Amniotic stem cell (primary cell): ENCODE data around the gene PAM16.

Experiments
- DNase-seq: peaks from one replicate; lab custom pipeline; 2025; lab: John Stamatoyannopoulos, UW

The PAM16 gene

DNA sequence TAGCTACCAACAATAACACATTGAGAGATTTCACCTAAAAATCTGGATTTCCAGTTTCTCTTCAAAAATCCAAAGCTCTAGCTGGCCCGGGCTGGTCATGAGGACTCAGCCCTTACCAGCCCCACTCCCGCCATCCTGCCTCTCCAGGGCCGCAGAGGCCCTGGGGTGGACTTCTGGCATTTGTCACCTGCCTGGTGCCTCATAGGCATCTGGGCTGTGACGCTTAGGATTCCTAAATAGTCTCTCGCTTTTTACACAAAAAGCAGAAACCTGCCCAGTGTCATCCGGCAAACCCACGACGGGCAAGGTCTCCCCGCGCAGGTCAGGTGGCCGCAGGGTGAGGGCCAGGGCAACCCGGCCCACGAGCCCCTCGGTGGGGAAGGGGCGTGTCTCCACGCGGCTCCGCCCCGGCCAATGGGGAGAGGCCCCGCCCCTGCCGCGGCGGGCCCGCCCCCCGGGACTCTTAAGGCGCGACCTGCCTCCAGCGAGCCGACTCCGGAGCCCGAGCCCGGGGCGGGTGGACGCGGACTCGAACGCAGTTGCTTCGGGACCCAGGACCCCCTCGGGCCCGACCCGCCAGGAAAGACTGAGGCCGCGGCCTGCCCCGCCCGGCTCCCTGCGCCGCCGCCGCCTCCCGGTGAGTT lies 20.4 kb upstream of the PAM16 start, which contains the start of gene VASN:
Gene VASN, plus strand, starts transcription at position 492 of the 644 bp plus-strand sequence. CDS start 9,030 bp downstream, outside the sequence.
- DNase-seq, result no peak

DNA sequence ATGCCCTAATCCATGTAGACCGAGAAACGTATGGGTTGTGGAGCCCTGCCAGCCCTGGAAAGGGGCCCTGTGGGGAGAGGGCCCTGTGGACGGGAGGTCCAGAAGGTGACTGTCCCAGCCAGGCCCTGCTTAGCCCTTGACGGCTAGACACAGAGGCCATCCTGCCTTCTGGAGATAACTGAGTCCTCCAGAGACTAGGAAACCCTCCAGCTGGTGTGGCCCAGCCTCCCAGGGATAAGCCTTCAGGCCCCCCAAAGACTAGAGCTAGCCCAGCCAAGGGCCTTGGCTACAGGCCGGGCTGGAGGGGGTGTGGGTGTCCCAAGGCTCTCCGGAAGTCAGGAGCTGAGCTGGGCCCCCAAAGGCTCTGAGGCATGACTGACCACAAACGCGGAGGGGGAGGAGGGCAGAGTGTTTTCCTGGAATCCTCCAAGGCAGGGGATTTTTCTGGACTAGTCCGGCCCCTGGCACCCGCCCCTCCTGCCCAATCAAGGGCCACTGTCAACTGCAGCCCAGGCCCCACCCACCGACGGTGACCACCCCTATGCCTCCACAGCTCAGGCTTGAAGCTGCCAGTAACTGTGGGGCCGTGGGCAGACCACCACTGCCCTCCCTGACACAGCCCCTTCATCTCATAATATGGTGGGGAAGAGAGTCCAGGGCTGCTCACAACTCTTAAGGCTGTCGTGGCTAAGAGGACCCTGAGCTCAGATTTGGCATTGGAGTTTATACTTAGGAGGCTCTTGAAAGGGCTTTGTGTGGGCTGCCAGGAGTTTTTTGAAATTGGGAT lies 19.6 kb upstream of the PAM16 start:
- DNase-seq, result no peak

DNA sequence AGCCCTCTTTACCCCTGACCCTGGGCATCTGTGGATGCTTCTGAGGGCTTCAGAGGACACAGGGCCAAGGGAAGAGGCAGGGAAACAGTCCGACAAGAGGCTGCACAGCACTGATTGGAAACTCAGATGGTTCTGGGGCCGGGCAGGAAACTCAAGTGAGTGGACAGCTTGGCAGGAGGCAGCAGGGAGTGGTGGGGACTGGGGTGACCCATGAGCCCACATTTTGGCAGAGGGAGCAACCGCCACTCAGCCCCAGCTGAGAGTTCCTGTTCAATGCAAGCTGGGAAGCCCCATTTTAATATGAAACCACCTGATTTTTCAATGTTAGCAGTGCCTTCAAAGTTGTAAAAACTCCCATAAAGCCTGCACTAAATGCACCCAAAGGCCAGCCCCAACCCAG lies 19.0 kb upstream of the PAM16 start:
- no peak for DNase-seq

DNA sequence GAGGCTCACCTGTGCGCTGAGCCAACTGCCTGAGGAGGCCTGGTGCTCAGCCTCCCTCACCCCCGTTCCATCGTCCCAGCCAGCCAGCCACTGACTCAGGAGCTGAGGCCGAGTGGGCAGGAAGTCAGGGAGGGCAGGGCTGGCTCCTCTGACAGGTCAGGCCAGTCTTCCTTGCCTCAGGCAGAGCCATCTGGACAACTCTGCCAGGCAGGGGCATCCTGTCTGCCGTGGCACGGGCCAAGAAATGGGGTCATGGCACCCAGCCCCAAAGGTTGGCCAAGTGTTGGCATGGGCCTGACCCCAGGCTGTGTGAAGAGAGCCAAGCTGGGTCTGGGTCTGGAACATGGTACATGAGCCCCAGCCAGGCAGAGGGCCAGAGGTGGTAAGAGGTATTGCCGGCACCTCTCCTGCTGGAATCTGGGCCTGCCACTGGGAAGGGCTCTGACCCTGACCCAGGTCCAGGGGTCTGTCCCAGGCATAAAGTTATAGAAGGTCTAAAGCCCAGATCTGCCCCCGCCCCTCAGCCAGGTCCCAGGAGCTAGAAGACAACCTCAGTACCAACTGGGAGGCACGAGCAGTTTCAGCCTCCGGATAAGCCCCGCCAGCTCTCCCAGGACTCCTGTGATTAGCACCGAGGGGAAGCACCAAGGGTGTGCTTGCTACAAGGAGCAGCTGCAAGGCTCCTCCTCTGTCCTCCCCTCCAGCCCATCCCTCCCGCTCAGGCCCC lies 18.0 kb upstream of the PAM16 start:
- DNase-seq, result peak; percentile 38

DNA sequence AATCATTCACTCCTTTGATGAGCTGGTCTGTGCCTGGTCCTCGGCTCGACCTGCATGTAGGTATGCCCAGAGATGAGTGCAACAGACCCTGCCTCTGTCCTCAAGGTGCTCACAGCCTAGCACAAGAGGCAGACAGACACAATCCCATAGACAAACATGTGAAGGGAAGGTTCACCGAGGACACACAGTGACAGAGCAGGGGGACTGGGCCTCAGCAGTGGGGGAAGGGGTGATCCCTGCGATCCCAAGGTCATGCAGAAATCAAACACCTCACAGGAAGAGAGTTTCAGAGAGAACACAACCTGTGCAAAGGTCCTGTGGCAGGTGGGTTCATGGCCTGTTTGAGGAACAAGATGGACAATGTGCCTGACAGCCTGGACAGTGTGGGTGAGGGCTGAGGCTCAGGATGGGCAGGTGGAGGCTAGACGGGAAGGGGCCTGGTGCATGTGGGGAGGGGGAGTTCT lies 16.3 kb upstream of the PAM16 start:
- DNase-seq, result no peak

DNA sequence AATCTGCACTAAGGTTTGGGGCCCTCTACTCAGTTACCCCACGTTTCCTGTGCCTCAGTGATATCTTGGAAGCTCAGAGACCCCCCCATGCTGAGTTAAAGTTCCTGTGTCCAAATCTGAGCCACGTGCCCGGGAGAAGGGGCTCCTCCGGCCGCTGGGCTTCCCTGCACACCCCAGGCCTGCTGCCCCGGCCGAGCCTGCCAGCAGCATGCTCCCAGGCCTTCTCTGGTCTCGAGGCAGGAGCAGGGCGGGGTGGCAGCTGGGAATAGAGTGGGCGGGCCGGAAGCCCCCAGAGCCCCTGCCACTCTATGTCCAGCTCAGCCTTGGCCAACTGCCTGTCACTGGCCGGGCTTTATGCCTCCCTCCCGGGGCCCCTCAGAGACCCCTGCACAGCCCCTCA lies 14.9 kb upstream of the PAM16 start:
- no peak for DNase-seq

DNA sequence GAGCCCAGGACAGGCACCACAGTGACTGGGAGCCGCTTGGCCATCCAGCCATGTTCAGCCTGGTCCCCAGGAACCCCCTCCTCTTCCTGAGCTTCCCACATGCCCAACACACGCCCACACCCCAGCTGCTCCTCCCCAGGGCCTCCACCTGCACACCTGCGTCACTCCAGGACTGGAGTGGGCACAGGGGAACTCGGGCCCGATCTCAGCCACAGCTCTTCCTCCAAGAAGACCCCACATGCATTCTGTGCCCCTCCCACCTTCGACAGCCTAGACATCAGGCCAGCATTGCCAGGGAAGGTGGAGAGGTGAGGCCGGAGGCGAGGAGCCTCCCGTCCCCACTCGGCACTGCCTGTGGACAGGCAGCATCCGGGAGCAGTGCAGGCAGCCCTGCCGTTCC lies 14.5 kb upstream of the PAM16 start:
- DNase-seq, result no peak

DNA sequence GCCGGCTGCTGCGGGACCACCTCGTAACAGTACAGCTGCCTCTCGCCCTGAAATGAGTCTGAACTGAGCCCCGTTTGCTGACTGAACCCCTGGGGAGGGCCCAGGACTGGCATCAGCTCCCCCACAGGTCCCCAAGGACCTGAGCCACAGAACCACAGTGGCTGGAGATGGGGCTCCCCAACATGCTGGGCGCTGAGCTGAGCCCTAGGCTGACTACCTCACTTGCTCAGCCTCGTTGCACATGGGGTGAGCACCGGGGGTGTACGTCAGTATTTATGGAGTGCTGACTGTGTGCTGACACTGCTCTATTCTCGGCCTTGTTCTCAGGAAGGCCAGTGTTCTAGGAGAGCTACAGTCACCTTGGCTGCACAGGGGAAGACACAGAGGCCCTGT lies 13.9 kb upstream of the PAM16 start:
- DNase-seq, result no peak

DNA sequence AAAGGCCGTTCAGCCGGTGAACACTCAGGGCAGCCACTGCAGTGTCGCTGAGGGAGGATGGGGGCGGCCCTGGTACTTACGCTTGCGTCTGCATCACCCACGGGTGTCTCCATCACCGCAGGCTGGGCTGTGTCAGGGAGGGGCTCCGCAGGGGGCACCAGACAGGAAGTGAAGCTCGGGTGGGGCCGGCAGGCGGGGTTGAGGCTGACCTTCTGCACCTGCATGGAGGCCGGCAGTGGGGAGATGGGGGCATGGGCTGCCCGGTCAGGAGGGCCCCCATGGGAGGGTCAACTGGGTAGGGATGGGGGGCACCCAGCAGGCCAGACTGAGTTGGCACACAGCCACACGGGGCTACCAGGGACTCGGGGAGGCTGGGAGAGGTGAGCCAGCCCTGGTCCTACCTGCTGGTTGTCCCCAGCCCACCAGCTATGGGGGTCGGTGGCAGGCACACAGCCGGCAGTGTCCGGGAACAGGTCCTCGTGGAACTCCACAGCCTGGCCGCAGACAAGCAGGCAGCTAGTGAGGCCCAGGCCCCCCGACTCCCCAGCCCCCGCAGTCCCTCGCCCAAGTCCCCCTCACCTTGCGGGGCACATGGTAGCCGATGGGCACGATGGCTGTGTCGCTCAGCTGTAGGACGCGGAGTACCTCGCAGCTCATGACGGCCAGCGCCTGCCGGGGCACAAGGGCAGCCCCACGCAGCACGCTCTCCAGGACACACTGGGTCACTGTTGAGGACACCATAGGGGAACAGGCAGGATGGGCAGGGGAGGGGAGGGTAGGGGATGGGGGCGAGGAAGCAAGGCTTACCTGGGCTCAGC lies 13.3 kb upstream of the PAM16 start:
- DNase-seq, result no peak

DNA sequence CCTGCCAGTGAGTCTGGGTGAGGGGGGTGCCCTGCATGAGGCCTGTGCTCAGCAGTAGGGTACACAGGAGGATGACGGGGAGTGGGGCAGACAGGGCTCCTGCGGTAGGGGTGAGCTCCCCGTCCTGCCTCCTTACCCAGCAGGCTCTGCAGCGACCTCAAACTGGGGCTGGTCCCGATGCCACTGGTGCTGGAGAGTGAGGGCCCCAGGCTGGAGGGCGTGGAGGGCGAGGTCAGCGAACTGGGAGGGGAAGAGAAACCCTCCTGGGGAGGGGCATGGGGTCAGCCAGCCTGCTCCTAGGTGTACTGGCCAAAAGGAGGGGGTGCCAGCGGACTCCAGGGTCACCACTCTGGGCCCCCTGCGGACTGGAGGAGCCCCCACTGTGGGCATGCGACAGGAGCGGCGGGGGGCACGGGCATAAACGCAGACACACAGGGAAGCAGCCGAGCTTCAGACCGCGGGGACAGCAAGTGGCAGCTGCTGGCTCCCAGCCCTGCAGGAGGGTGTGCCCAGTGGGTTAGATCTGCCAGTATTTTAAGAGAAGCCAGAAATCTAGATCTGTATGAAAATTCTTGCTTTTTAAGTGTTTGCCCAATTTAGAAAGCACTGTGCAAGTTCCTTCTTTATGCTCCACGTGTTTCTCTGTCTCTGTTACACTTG lies 11.5 kb upstream of the PAM16 start:
- no peak for DNase-seq

DNA sequence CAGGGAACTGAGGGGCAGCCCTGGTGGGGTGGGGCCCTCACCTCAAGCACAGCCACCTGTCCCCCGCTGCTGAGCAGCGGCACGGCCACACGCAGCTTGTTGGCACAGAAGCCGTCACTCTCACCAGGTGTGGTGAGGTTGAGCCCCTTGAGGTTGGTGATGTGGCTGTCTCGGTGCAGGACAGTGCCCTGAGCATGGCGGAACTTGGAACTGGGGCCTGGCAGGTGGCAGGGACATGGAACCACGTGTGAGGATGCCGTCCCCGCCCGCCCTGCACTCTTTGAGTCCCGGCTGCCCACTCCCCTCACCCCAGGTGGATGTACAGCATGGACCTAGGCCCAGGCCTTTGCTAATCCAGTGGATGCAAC lies 10.8 kb upstream of the PAM16 start:
- DNase-seq, result no peak

DNA sequence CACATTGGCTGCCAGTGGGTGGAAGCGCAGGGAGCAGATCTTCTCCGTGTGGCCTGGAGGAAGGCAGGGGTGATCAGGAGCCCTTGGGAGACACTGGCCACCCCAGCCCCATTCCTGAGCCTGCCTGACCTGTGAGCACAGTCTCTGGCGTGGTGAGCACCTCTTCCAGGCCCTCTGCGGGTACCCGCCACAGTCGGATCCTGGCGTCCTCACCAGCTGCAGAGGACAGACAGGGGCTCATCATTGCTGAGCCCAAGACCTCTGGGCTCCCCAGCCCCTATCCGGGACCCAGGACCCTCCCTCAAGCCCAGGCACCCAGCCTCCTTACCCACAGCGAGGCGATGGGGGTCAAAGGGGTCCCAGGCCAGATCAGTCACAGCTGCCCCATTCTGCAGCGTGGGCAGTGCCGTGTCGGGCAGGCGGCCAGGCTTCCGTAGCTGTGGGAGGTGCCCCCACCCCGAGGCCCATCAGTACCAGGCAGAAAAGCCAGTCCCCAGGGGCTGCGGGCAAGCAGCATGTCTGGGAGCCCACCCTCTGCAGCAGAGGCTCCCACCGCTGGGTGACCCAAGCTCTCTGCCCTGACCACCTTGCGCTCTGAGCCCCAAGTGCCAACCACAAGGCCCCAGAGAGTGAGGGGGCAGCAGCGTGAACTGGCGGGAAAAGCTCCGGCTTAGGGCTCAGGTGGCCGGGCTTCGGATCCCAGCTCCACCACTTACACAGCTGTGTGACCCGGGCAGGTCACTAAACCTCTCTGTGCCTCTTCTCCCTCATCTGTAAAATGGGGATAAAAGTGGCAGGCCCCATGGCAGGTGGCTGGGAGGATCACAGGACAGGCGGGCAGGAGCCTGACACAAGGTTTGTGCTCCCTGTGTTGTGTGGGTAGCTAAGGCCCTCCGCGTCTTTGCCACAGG lies 10.2 kb upstream of the PAM16 start:
- no peak for DNase-seq

DNA sequence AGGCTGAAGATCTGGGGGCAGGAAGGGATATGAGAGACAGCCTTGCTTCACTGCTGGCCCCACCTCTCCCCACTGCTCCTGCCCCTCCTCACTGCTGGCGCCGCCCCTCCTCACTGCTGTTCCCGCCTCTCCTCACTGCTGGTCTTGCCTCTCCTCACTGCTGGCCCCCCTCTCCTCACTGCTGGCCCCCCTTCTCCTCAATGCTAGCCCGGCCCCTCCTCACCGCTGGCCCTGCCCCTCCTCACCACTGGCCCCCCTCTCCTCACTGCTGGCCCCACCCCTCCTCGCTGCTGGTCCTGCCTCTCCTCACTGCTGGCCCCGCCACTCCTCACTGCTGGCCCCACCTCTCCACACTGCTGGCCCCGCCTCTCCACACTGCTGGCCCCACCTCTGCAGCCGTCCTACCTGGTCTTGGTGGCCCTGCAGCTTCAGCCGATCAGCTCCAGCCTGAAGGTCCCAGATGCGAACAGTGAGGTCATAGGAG lies 9.5 kb upstream of the PAM16 start:
- no peak for DNase-seq

DNA sequence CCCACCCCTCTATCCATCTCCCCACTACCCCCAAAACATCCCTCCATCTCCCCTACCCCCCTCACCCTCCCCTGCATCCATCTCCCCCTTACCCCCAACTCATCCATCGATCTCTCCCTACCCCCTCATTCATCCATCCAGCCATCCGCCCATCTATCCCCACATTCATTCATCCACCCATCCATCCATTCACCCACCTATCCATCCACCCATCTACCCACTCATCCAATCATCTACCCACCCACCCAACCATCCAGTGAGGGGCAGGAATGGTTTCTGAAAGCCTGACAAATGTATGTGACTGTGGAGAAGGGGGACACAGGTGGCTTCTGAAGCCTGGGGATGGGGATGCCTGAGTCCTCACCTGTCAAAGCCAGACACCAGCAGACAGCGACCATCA lies 8.8 kb upstream of the PAM16 start:
- no peak for DNase-seq

DNA sequence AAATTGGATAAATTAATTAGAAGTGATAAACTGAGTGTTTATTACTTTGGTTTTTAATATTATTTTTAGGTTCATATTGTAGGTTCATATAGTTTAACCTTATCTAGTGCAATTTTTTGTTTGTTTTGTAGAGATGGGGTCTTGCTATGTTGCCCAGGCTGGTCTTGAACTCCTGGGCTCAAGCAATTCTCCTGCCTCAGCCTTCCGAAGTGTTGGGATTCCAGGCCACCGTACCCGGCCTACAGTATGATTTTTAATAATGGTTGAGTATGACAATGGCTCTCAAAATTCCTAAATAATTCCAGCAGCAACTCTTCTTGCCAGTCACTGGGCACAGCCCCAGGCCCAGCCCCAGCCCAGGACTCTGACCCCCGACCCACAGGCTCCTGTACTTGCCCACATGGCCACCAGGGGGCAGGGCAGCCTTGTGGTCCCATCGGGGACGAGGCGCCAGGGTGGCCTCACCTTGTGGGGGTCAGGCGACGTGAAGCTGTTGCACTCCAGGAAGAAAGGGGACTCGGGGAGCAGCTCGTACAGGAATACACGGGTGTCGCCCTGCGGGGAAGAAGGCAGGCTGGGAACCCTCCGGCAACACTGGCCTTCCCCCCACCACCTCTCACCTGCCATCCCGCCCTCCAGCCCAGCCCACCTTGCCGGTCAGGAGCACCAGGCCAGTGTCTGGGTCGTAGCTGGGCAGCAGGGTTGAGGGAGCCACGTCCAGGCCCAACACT lies 7.9 kb upstream of the PAM16 start:
- no peak for DNase-seq

DNA sequence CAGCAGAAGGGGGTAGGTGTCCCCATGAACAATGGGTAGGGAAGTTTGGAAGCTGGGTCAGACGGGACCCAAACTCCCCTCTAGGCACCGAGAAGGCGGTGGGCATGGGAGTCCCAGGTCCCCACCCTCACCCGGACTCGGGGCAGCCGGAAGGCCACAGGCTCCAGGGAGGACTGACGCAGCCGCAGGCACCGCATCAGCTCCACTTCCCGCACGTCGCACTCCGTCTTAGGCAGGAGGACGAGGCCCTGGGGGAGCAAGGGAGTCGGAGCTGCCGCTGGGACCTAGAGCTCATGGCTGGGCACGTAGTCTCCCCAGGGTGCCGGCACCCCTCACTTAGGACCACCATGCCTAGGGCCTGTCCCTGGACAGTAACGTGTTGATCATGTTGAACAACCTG lies 7.1 kb upstream of the PAM16 start:
- no peak for DNase-seq

DNA sequence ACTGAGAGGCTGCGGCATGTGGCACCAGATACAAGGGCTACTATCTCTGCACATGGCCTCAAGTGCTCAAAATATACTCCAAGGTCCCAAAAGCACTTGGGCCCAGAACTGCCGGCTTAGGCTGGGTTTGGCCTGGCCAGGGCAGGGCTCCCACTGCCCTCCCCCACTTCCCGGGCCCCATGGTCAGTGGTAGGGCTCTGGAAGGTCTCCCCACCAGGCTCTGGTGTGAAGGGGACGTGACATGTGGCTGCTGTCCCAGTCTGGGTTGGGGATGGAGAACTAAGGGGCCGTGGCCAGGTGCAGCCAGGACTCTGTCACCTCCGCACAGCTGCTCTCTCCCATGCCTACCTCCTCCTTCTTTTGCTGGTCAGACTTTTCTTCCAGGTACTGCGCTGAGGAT lies 5.7 kb upstream of the PAM16 start:
- no peak for DNase-seq

DNA sequence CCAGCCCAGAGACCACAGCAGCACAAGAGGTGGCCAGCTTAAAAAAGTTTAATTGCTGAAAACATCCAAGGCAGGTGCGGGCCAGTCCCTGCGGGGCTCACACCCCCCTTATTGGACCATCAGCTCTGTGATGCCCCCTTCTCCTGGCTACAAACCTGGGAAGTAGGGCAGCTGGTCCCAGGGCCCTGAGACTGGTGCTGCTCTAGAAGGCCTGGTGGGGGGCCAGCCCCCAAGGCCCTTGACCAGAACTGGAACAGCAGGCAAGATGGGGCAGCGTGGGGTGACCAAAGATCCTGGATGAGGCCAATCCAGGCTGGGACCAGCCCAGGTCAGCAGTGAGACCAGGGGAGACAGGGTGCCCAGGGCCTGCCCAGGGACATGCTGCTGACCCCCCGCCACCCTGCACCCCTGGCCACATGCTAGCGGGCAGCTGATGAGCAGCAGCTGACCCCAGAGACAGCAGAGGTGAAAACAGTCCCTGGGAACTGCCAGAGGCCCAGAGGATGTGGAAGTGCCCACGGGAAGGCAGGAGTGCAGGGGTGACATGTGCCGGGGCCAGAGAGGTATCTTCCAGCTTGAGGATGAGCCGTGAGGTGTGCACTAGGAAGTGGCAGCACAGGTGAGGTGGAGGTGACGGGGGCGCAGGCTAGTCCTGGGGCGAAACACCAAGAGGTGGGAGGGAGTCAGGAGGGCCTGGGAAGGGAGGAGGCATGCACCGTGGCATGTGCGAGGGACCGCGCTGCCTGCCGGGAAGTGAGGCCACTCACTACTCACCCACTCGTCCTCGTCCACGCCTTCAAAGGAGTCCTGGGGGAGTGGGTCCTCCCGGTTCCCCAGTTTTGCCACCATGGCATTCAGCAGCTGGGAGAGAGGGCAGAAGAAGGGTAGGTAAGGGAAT lies 3.6 kb upstream of the PAM16 start:
- DNase-seq, result no peak

DNA sequence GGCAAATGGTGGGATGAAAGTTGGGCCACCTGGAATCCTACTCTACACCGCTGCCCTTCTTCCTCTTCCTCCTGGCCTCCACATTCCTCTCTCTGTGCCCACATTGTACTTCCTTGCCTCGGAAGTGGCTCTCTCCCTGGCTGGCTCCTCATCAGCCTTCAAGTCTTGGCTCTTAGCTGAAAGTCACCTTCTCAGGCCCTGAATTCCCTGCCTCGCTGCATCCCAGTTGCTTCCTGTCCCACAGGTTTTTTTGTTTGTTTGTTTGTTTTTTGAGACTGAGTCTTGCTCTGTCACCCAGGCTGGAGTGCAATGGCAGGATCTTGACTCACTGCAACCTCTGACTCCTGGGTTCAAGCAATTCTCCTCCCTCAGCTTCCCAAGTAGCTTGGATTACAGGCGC lies 2.6 kb upstream of the PAM16 start:
- no peak for DNase-seq
